Measurements from ENCODE around the gene SERPINA6. TPM values are rescaled to one million over a fixed set of nuclear protein-coding genes. Genes with fewer than 3 reads are reported as not detected.

The SERPINA6 gene
- total and polyA plus RNA-seq, 12 donors, result not detected

DNA sequence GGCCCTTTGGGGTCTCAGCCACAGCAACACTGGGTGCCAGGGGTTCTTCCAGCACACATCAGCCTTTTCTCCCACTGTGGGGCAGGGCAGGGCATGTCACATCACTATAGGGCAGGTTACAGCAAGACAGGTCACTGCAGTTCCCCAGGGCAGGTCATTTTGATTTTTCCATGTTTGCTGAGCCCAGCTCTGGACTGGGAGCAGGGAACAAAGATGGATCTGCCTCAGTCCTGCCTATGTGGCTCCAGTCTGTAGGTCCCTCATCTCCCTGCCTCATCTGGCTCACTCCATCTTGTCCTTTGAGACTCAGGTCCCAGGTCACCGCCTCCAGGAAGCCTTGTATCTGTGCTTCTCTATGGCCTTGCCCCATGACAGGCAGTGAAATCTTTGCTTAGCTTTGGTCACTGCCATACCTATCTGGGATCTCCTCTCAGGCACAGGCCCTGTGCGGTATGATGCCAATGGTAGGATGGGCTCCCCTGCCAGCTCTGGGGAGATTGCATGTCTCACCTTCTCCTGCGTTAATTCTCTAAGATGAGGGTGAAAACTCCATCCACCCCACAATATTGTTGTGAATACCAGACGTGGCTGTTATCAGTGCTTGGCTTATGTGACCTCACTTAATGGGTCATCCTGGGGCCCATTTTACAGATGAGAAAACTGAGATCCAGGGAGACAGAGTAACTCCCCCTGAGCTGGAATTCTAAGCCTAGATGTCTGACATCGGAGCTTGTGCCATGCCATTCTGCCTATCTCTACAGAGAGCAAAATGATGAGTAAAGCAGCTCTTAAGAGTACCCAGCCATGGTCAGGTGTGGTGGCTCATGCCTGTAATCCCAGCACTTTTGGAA lies 1.5 kb downstream of the SERPINA6 start:
- DNase-seq (no peak), ATAC-seq (peak in 1 of 8 donors; percentile 38)
- WGBS, 2 donors, result 76 to 79% methylated on average over 5 of the region's 5 CpGs
- Histone ChIP-seq H3K4me1 (no peaks in the 10 kb centered on the region), H3K9me3 (peaks cover 0 to 10% (median 0%) of the 10 kb centered on the region in 11 donors), H3K36me3 (no peaks in the 10 kb centered on the region), H3K27me3 (peaks cover 0 to 9% (median 0%) of the 10 kb centered on the region in 7 donors), H3K4me3 (no peak overlapping the region), H3K27ac (no peak overlapping the region)
- intact Hi-C loops (cut with DNase I), result no loop called here
- TF ChIP-seq, protein P1, sequence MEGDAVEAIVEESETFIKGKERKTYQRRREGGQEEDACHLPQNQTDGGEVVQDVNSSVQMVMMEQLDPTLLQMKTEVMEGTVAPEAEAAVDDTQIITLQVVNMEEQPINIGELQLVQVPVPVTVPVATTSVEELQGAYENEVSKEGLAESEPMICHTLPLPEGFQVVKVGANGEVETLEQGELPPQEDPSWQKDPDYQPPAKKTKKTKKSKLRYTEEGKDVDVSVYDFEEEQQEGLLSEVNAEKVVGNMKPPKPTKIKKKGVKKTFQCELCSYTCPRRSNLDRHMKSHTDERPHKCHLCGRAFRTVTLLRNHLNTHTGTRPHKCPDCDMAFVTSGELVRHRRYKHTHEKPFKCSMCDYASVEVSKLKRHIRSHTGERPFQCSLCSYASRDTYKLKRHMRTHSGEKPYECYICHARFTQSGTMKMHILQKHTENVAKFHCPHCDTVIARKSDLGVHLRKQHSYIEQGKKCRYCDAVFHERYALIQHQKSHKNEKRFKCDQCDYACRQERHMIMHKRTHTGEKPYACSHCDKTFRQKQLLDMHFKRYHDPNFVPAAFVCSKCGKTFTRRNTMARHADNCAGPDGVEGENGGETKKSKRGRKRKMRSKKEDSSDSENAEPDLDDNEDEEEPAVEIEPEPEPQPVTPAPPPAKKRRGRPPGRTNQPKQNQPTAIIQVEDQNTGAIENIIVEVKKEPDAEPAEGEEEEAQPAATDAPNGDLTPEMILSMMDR (IDR thresholded peaks at IDR 0.05), result no peak

DNA sequence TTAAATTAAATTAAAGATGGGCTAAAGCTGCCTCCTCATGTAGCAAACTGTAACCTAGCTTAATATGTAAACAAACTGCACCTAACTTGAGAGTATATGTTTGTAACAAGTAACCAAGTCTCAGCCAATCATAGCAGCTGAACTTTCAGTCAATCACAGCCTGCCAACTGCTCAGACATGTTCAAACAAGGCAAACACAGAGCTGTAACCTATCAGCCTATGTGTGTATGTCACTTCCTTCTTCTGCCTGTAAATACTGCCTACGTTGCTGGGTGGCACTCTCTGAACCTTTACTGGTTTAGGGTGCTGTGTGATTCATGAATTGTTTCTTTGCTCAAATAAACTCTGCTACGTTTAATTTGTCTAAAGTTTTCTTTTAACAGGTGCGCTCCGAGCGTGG lies 2.9 kb downstream of the SERPINA6 start:
- H3K36me3 ChIP-seq, result no peaks in the 10 kb centered on the region
- H3K9me3 ChIP-seq, result peaks cover 0 to 14% (median 0%) of the 10 kb centered on the region in 11 donors
- 62 to 68% methylated on average over 5 of the region's 5 CpGs for WGBS, 2 donors
- no peak for ATAC-seq
- H3K4me3 ChIP-seq, result no peak overlapping the region
- no peak overlapping the region for H3K27ac ChIP-seq
- intact Hi-C loops (cut with DNase I), result no loop called here
- no peaks in the 10 kb centered on the region for H3K4me1 ChIP-seq
- TF ChIP-seq, protein P1 (IDR thresholded peaks at IDR 0.05), result no peak
- H3K27me3 ChIP-seq, result peaks cover 0 to 6% (median 0%) of the 10 kb centered on the region in 7 donors
- DNase-seq, result no peak

DNA sequence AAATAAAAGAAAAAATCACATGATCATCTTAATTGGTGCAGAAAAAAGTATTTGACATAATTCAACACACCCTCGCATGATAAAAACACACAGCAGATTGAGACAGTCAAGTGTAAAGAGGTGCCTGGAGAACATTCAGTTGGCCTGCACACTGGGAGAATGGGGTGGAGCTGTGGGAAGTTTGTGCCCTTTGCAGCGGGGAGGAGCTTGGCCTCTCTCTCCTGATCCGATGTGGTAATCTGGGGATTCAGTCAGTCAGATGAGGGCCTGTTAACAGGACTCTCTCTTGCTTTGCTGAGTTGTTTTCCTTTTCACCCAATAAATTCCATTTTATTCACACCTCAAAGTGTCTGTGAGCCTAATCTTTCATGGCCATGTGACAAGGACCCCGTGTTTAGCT lies 5.9 kb downstream of the SERPINA6 start:
- no peak overlapping the region for H3K27ac ChIP-seq
- peaks cover 0 to 4% (median 0%) of the 10 kb centered on the region in 7 donors for H3K27me3 ChIP-seq
- intact Hi-C loops (cut with DNase I), result no loop called here
- DNase-seq, result no peak
- H3K36me3 ChIP-seq, result no peaks in the 10 kb centered on the region
- peak in 1 of 8 donors; percentile 81 for ATAC-seq
- no peaks in the 10 kb centered on the region for H3K4me1 ChIP-seq
- H3K4me3 ChIP-seq, result no peak overlapping the region
- TF ChIP-seq, protein P1 (IDR thresholded peaks at IDR 0.05), result no peak
- H3K9me3 ChIP-seq, result peaks cover 0 to 22% (median 0%) of the 10 kb centered on the region in 11 donors
- WGBS, 2 donors, result 49 to 51% methylated on average over 4 of the region's 4 CpGs

DNA sequence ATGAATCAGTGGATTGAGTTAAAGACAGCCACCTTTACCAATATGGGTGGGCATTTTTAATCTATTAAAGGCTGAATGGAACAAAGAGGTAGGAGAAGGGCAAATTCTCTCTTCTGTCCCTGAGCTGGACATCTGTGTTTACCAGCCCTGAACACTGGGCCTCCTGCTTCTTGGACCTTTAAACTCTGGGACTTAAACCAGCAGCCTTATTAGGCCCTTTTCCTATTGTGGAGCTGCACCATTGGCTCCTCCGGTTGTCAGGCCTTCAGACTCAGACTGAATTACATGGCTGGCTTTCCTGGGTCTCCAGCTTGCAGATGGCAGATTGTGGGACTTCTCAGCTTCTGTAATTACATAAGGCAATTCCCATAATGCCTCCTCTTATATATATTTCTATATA lies 6.4 kb downstream of the SERPINA6 start:
- Histone ChIP-seq H3K27ac (no peak overlapping the region), H3K4me3 (no peak overlapping the region), H3K4me1 (no peaks in the 10 kb centered on the region), H3K27me3 (peaks cover 0 to 4% (median 0%) of the 10 kb centered on the region in 7 donors), H3K9me3 (peaks cover 0 to 22% (median 0%) of the 10 kb centered on the region in 11 donors), H3K36me3 (no peaks in the 10 kb centered on the region)
- no peak for DNase-seq
- intact Hi-C loops (cut with DNase I), result no loop called here
- WGBS, 2 donors, result 72 to 85% methylated on average over 1 of the region's 1 CpG
- TF ChIP-seq, protein P1 (IDR thresholded peaks at IDR 0.05), result no peak
- ATAC-seq, result no peak

All from heart right ventricle (tissue), 16 donors.